ENCODE measurements around the gene SIRPG. TPM values are rescaled to one million over a fixed set of nuclear protein-coding genes. Genes with fewer than 3 reads are reported as not detected.

The SIRPG gene
- total and polyA plus RNA-seq, 4 experiments from 2014 or later = 32.4 to 211 (median 85.2) TPM

DNA sequence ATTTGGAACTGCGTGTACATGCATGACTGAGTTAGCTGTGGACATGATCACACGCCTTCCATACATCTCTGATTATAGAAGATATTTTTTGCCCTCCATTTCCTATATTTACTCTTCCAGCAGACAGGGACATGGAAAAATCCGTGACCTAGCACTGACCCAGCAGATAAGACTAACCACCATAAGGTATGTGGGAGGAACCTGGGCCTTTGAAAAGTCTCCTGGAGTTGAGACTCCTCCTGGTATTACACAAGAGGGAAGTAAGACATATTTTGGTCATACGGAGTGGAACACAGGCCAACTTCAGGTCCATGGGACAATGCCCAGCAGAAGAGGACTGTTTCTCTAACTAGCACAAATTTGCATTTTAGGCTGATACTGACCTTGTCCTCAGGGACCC lies 24.0 kb downstream of the SIRPG start:
- H3K27ac ChIP-seq (ENCODE audit: low read depth, low read length) = no peak overlapping the region
- Mint-ChIP-seq H3K4me3 (peak overlapping the region in 3 of 8 donors; percentile 27 to 62 (median 36)), H3K4me1 (peaks cover 37 to 61% (median 51%) of the 10 kb centered on the region in 4 donors), H3K27me3 (no peaks in the 10 kb centered on the region), H3K27ac (peak overlapping the region; percentile 44 to 91 (median 79)), H3K36me3 (peaks cover 66 to 71% of the 10 kb centered on the region in 2 donors), H3K9me3 (no peaks in the 10 kb centered on the region)
- H3K4me3 ChIP-seq (ENCODE audit: low read length in 2 of 2) = no peak overlapping the region
- DNase-seq = no peak
- H3K27me3 ChIP-seq (ENCODE audit: insufficient read depth, low read length) = no peaks in the 10 kb centered on the region
- peaks cover 26% of the 10 kb centered on the region for H3K36me3 ChIP-seq (ENCODE audit: insufficient read depth, low read length)
- H3K4me1 ChIP-seq (ENCODE audit: insufficient read depth, low read length) = peaks cover 37% of the 10 kb centered on the region
- H3K9me3 ChIP-seq (ENCODE audit: control insufficient read depth in 1 of 2, low read length in 2 of 2) = no peaks in the 10 kb centered on the region
- CTCF ChIA-PET (ENCODE audit: partially characterized antibody) = no interaction called here
- POLR2A ChIA-PET (ENCODE audit: partially characterized antibody) = no interaction called here
- intact Hi-C loops (cut with micrococcal nuclease) = no loop called here

DNA sequence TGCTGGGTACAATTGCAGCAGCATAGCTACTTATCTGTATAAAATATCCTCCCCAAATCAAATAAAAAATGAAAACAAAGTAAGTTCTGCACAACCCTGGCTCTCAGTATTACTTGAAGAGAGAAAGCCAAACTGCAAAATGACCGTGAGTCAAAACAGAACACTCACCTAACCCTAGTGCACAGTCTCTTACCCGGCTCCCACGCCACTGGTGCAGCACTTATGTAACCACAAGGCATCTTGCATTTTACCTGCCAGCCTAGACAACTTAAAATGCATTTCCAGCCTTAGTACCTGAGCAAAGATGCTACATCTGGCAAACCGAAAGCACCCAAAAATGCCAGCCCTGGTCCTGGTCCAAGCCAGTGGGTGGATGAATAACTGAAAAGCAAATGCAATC lies 25.4 kb downstream of the SIRPG start:
- peak overlapping the region; percentile 4 to 79 (median 66) for H3K4me3 Mint-ChIP-seq
- peaks cover 39 to 73% (median 54%) of the 10 kb centered on the region in 4 donors for H3K4me1 Mint-ChIP-seq
- peak overlapping the region; percentile 19 for H3K27ac ChIP-seq (ENCODE audit: low read depth, low read length)
- H3K4me1 ChIP-seq (ENCODE audit: insufficient read depth, low read length) = peaks cover 37% of the 10 kb centered on the region
- no peaks in the 10 kb centered on the region for H3K27me3 Mint-ChIP-seq
- H3K27me3 ChIP-seq (ENCODE audit: insufficient read depth, low read length) = no peaks in the 10 kb centered on the region
- no peaks in the 10 kb centered on the region for H3K9me3 Mint-ChIP-seq
- intact Hi-C loops (cut with micrococcal nuclease) = no loop called here
- POLR2A ChIA-PET (ENCODE audit: partially characterized antibody) = interaction anchor here (1.0 to 1.1 kb wide), 4 partner anchors 9 to 28 kb away, joined by 3 read pairs; no protein-coding TSS in a partner anchor
- peaks cover 70 to 80% of the 10 kb centered on the region in 2 donors for H3K36me3 Mint-ChIP-seq
- CTCF ChIA-PET (ENCODE audit: partially characterized antibody) = interaction anchor here (0.8 to 1.6 kb wide), 4 partner anchors 11 to 145 kb away, joined by 3 to 7 read pairs (median 3); no protein-coding TSS in a partner anchor
- H3K27ac Mint-ChIP-seq = peak overlapping the region; percentile 80 to 96 (median 91)
- H3K9me3 ChIP-seq (ENCODE audit: control insufficient read depth in 1 of 2, low read length in 2 of 2) = no peaks in the 10 kb centered on the region
- DNase-seq = no peak
- H3K4me3 ChIP-seq (ENCODE audit: low read length in 2 of 2) = peak overlapping the region in 1 of 2 donors; percentile 18
- peaks cover 26% of the 10 kb centered on the region for H3K36me3 ChIP-seq (ENCODE audit: insufficient read depth, low read length)

DNA sequence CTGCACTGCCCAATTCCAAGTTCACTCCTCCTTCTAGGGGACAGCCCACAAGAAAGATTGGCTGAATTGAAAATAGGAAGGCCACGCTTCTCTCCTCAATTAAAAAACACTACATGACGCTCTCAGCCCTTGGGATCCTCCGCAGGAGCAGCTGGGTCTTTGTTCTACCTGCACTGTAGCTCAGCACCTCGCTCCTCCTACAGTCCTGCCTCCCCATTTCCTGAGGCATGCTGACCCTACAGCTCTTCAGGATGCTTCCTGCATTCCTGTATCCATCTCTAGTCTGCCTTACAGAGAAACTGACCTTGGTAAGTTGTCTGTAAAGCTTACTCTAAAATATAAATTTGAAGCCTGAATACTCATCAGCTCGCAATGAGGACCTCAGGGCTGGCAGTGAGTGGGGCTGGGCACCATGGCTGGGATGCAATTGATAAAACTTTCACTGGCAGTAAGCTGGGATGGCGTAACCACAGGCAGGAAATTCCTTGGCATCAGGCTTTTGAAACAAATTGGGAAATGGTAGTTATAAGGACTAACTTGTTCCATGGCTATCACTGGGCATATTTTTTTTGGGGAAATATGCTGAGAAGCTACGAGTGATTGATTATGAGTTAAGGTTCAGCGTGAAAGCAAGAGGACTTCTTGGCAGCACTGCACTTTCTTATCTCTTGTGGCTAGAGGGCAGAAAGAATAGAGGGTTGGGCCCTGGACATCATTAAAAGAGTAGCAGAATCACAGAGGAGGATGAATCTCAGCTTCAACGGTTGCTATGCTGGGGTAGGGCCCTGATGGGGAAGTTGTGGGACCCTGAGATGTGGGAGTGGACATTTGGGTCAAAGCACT lies 26.0 kb downstream of the SIRPG start:
- H3K4me1 Mint-ChIP-seq = peaks cover 42 to 79% (median 59%) of the 10 kb centered on the region in 4 donors
- no peaks in the 10 kb centered on the region for H3K9me3 Mint-ChIP-seq
- CTCF ChIA-PET (ENCODE audit: partially characterized antibody) = interaction anchor here (0.8 to 1.6 kb wide), 4 partner anchors 12 to 146 kb away, joined by 3 to 7 read pairs (median 3); no protein-coding TSS in a partner anchor
- H3K27ac ChIP-seq (ENCODE audit: low read depth, low read length) = peak overlapping the region; percentile 19
- no peaks in the 10 kb centered on the region for H3K9me3 ChIP-seq (ENCODE audit: control insufficient read depth in 1 of 2, low read length in 2 of 2)
- H3K4me3 ChIP-seq (ENCODE audit: low read length in 2 of 2) = no peak overlapping the region
- intact Hi-C loops (cut with micrococcal nuclease) = no loop called here
- peaks cover 26% of the 10 kb centered on the region for H3K36me3 ChIP-seq (ENCODE audit: insufficient read depth, low read length)
- no peak for DNase-seq
- peak overlapping the region in 6 of 8 donors; percentile 4 to 79 (median 70) for H3K4me3 Mint-ChIP-seq
- POLR2A ChIA-PET (ENCODE audit: partially characterized antibody) = interaction anchor here (0.8 to 1.1 kb wide), 5 partner anchors 8 to 100 kb away, joined by 3 read pairs; no protein-coding TSS in a partner anchor
- peaks cover 44% of the 10 kb centered on the region for H3K4me1 ChIP-seq (ENCODE audit: insufficient read depth, low read length)
- no peaks in the 10 kb centered on the region for H3K27me3 ChIP-seq (ENCODE audit: insufficient read depth, low read length)
- H3K27me3 Mint-ChIP-seq = no peaks in the 10 kb centered on the region
- peaks cover 66 to 76% of the 10 kb centered on the region in 2 donors for H3K36me3 Mint-ChIP-seq
- peak overlapping the region; percentile 80 to 96 (median 91) for H3K27ac Mint-ChIP-seq

DNA sequence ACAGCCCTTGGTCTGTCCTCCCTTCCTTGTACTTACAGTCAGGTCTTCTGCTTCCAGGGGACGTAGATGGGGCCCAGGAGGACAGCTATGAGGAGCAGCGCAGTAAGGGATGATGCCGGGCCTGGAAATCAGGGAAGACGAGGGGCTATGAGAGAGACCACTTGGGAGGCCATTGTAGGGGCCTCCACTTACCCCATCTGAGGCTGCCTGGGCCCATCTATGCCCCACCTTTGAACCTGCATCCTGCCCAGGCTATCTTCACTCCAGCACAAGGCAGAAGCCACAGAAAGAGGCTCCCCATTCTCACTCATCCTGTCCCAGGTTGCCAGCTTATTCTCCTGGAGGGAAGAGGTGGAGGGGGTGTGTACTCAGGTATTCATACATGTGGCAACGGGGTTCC lies 27.4 kb downstream of the SIRPG start:
- Histone ChIP-seq H3K9me3 (ENCODE audit: control insufficient read depth in 1 of 2, low read length in 2 of 2) (no peaks in the 10 kb centered on the region), H3K27me3 (ENCODE audit: insufficient read depth, low read length) (no peaks in the 10 kb centered on the region), H3K36me3 (ENCODE audit: insufficient read depth, low read length) (peaks cover 16% of the 10 kb centered on the region), H3K27ac (ENCODE audit: low read depth, low read length) (no peak overlapping the region), H3K4me3 (ENCODE audit: low read length in 2 of 2) (no peak overlapping the region), H3K4me1 (ENCODE audit: insufficient read depth, low read length) (peaks cover 49% of the 10 kb centered on the region)
- POLR2A ChIA-PET (ENCODE audit: partially characterized antibody) = no interaction called here
- DNase-seq = no peak
- no peak overlapping the region for H3K4me3 Mint-ChIP-seq
- peaks cover 44 to 86% (median 60%) of the 10 kb centered on the region in 4 donors for H3K4me1 Mint-ChIP-seq
- H3K9me3 Mint-ChIP-seq = no peaks in the 10 kb centered on the region
- H3K27ac Mint-ChIP-seq = peak overlapping the region; percentile 27 to 75 (median 46)
- intact Hi-C loops (cut with micrococcal nuclease) = no loop called here
- H3K36me3 Mint-ChIP-seq = peaks cover 54 to 75% of the 10 kb centered on the region in 2 donors
- H3K27me3 Mint-ChIP-seq = no peaks in the 10 kb centered on the region
- CTCF ChIA-PET (ENCODE audit: partially characterized antibody) = no interaction called here

DNA sequence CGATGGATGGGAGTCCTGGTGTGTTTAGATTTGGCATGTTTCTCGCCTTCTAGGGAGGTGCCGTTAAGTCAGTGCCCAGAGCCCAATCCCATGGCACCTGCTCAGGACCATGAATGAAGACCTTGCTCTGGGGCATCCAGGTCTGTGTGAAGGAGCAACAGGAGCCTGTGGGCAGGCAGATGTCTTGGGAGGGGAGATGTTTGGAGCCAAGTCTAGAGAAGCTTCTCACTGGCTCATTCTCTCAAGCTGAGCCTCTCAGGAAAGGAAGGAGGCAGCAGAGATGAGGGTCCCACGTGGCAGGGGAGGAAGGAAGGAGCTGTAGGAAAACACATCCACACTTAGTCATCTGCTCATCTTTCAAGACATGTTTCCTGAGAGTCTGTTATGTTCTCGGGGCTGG lies 28.3 kb downstream of the SIRPG start:
- H3K4me1 ChIP-seq (ENCODE audit: insufficient read depth, low read length) = peaks cover 58% of the 10 kb centered on the region
- H3K4me3 ChIP-seq (ENCODE audit: low read length in 2 of 2) = no peak overlapping the region
- Mint-ChIP-seq H3K36me3 (peaks cover 53 to 73% of the 10 kb centered on the region in 2 donors), H3K4me3 (no peak overlapping the region), H3K27me3 (no peaks in the 10 kb centered on the region), H3K4me1 (peaks cover 50 to 92% (median 63%) of the 10 kb centered on the region in 4 donors), H3K9me3 (no peaks in the 10 kb centered on the region), H3K27ac (peak overlapping the region in 6 of 7 donors; percentile 33 to 86 (median 68))
- H3K27ac ChIP-seq (ENCODE audit: low read depth, low read length) = no peak overlapping the region
- intact Hi-C loops (cut with micrococcal nuclease) = no loop called here
- ChIA-PET CTCF (ENCODE audit: partially characterized antibody) (no interaction called here), POLR2A (ENCODE audit: partially characterized antibody) (no interaction called here)
- H3K27me3 ChIP-seq (ENCODE audit: insufficient read depth, low read length) = no peaks in the 10 kb centered on the region
- no peaks in the 10 kb centered on the region for H3K9me3 ChIP-seq (ENCODE audit: control insufficient read depth in 1 of 2, low read length in 2 of 2)
- H3K36me3 ChIP-seq (ENCODE audit: insufficient read depth, low read length) = peaks cover 15% of the 10 kb centered on the region
- no peak for DNase-seq

DNA sequence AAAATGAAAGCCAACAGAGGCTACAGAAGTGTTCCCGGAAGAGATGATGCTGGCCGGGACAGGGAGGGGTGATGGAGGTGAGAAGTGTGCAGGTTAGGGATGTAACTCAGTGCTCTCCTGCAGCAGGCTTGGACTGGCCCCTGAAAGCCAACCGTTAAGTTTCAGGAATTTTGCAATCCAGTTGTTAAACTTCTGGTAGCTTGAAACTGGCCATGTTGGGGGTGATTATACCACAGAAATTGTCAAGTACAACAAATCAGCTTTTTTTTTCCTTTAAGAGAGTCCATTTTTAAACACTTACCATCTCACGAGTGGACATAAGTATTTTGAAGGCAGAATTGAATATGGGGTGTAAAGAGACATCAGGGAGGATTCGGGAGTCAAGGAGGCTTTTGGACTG lies 29.0 kb downstream of the SIRPG start:
- Mint-ChIP-seq H3K4me3 (no peak overlapping the region), H3K4me1 (peaks cover 48 to 92% (median 63%) of the 10 kb centered on the region in 4 donors), H3K27me3 (no peaks in the 10 kb centered on the region), H3K36me3 (peaks cover 48 to 68% of the 10 kb centered on the region in 2 donors), H3K9me3 (no peaks in the 10 kb centered on the region), H3K27ac (peak overlapping the region; percentile 8 to 86 (median 57))
- Histone ChIP-seq H3K27ac (ENCODE audit: low read depth, low read length) (no peak overlapping the region), H3K4me1 (ENCODE audit: insufficient read depth, low read length) (peaks cover 57% of the 10 kb centered on the region), H3K4me3 (ENCODE audit: low read length in 2 of 2) (no peak overlapping the region), H3K9me3 (ENCODE audit: control insufficient read depth in 1 of 2, low read length in 2 of 2) (no peaks in the 10 kb centered on the region), H3K27me3 (ENCODE audit: insufficient read depth, low read length) (no peaks in the 10 kb centered on the region), H3K36me3 (ENCODE audit: insufficient read depth, low read length) (peaks cover 15% of the 10 kb centered on the region)
- intact Hi-C loops (cut with micrococcal nuclease) = no loop called here
- POLR2A ChIA-PET (ENCODE audit: partially characterized antibody) = interaction anchor here (0.8 kb wide), 1 partner anchor 41 kb away, joined by 3 read pairs; no protein-coding TSS in a partner anchor
- DNase-seq = no peak
- CTCF ChIA-PET (ENCODE audit: partially characterized antibody) = no interaction called here

DNA sequence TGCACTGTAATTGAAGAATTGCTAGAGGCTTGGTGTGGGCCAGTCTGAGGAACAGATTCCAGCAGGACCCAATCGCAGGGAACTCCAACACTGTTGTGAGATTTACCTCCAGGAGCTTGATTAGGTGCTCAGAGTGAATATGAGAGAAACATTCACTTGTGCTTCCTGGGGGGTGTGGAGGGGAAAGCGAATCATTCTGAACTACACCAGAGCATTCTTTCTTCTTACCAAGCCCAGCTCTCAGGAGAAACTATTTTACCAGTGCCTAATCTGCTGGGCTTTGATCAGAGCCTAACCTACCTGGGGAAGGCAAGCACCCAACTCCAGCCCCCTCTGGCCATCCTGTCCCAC lies 30.4 kb downstream of the SIRPG start:
- DNase-seq = no peak
- Histone ChIP-seq H3K4me1 (ENCODE audit: insufficient read depth, low read length) (peaks cover 57% of the 10 kb centered on the region), H3K4me3 (ENCODE audit: low read length in 2 of 2) (no peak overlapping the region), H3K36me3 (ENCODE audit: insufficient read depth, low read length) (peaks cover 15% of the 10 kb centered on the region), H3K9me3 (ENCODE audit: control insufficient read depth in 1 of 2, low read length in 2 of 2) (no peaks in the 10 kb centered on the region), H3K27ac (ENCODE audit: low read depth, low read length) (no peak overlapping the region), H3K27me3 (ENCODE audit: insufficient read depth, low read length) (no peaks in the 10 kb centered on the region)
- CTCF ChIA-PET (ENCODE audit: partially characterized antibody) = no interaction called here
- intact Hi-C loops (cut with micrococcal nuclease) = no loop called here
- Mint-ChIP-seq H3K27me3 (no peaks in the 10 kb centered on the region), H3K27ac (peak overlapping the region; percentile 11 to 85 (median 67)), H3K4me1 (peaks cover 46 to 91% (median 62%) of the 10 kb centered on the region in 4 donors), H3K4me3 (no peak overlapping the region), H3K36me3 (peaks cover 38 to 56% of the 10 kb centered on the region in 2 donors), H3K9me3 (no peaks in the 10 kb centered on the region)
- POLR2A ChIA-PET (ENCODE audit: partially characterized antibody) = interaction anchor here (1.0 to 1.1 kb wide), 2 partner anchors 13 to 23 kb away, joined by 3 read pairs; no protein-coding TSS in a partner anchor
